Measurements from ENCODE around the gene RTRAF. TPM values are rescaled to one million over a fixed set of nuclear protein-coding genes. Genes with fewer than 3 reads are reported as not detected.

Gene RTRAF
- total and polyA plus RNA-seq, 2 of the 8 experiments (the other 6 are each of a cell fraction or from before 2014, with no cell fraction given) = 149 to 359 TPM

DNA sequence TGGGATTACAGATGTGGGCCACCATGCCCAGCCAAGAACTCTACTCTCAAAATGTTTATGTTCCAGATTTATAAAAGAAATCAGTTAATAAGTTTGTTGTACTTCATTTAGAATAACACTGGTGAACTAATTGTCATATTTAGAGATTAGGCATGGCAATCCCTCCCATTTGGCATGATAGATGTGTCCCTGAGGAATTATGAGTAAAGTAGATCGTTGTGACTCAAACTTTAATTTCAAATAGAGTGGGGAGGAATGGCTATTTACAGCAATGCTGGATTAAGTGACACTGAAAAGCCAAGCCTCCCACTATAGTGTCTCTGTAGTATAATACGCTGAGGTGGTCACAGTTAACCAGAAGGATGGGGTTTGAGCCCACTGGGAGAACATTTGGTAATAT lies 39.3 kb upstream of the RTRAF start:
- Histone ChIP-seq H3K79me2 (ENCODE audit: control insufficient read depth in 1 of 2, insufficient read depth in 2 of 2, low read length in 2 of 2) (no peaks in the 10 kb centered on the region), H2BK120ac (replicated peaks; ENCODE audit: low read depth, low read length) (no peak overlapping the region), H3K79me1 (ENCODE audit: low read depth, low read length) (no peaks in the 10 kb centered on the region), H3K9me3 (ENCODE audit: insufficient read depth in 2 of 2, low read depth in 1 of 2, low read length in 1 of 2) (no peaks in the 10 kb centered on the region), H2AK5ac (ENCODE audit: low read depth, low read length) (no peak overlapping the region), H3K4me3 (ENCODE audit: extremely low read depth in 1 of 4, insufficient read depth in 2 of 4, low read depth in 3 of 4, low read length in 4 of 4) (no peak overlapping the region), H3K27me3 (replicated peaks in 1 of 4; ENCODE audit: control insufficient read depth in 3 of 4, extremely low read depth in 1 of 4, insufficient read depth in 3 of 4, low read length in 3 of 4) (no peaks in the 10 kb centered on the region), H3K23me2 (ENCODE audit: low read depth, low read length) (peaks cover 2% of the 10 kb centered on the region; the same call in 1 of the 2 replicates), H2AFZ (ENCODE audit: low read length) (no peak overlapping the region), H2BK20ac (ENCODE audit: low read length) (no peak overlapping the region), H2BK12ac (ENCODE audit: low read depth, low read length) (no peak overlapping the region), H3K9ac (replicated peaks in 1 of 4; ENCODE audit: extremely low read depth in 1 of 4, low read depth in 3 of 4, low read length in 3 of 4) (no peak overlapping the region), H3K14ac (ENCODE audit: insufficient read length) (no peak overlapping the region), H3K56ac (replicated peaks; ENCODE audit: insufficient read length, low read depth, low read length) (no peak overlapping the region), H3K4ac (replicated peaks; ENCODE audit: insufficient read length, low read depth, low read length) (no peak overlapping the region), H2BK5ac (ENCODE audit: low read depth, low read length) (no peak overlapping the region), H3K36me3 (ENCODE audit: control insufficient read depth in 2 of 4, insufficient read depth in 4 of 4, low read length in 3 of 4) (no peaks in the 10 kb centered on the region), H4K91ac (replicated peaks; ENCODE audit: insufficient read length, low read length) (no peak overlapping the region), H2BK15ac (ENCODE audit: low read length) (no peak overlapping the region), H3K23ac (ENCODE audit: insufficient read length) (no peak overlapping the region), H4K5ac (ENCODE audit: insufficient read length, low read depth, low read length) (no peak overlapping the region), H3K18ac (ENCODE audit: extremely low read depth, low read length) (no peak overlapping the region), H3K27ac (ENCODE audit: low read depth, low read length) (no peak overlapping the region), H3K4me1 (replicated peaks in 1 of 4; ENCODE audit: control insufficient read depth in 3 of 4, insufficient read depth in 4 of 4, low read length in 3 of 4) (no peaks in the 10 kb centered on the region), H4K20me1 (replicated peaks in 1 of 2; ENCODE audit: control insufficient read depth in 1 of 2, insufficient read depth in 2 of 2, low read length in 2 of 2) (no peaks in the 10 kb centered on the region), H3K4me2 (ENCODE audit: insufficient read depth in 1 of 2, low read depth in 2 of 2, low read length in 2 of 2) (no peak overlapping the region), H4K8ac (ENCODE audit: extremely low read depth, insufficient read depth, low read length) (no peak overlapping the region)
- DNase-seq (ENCODE audit: low read depth in 1 of 2, low spot score in 2 of 2) (no peak), FAIRE-seq (no peak)
- ChIA-PET CTCF (ENCODE audit: partially characterized antibody) (interaction anchor here (2.2 kb wide), 1 partner anchor 29 kb away, joined by 9 read pairs; no protein-coding TSS in a partner anchor), POLR2A (ENCODE audit: partially characterized antibody) (no interaction called here)
- 92% methylated on average over 2 of the region's 2 CpGs; no CpG with 5 or more reads in 1 of the 2 experiments for WGBS, 2 experiments (ENCODE audit: extremely low coverage in 1 of 2, insufficient coverage in 1 of 2, insufficient read length in 1 of 2, insufficient replicate concordance in 2 of 2, low coverage in 1 of 2, low lambda C conversion rate in 2 of 2, missing lambda C conversion rate in 1 of 2)
- TF ChIP-seq ASH2L (IDR thresholded peaks at IDR 0.05; ENCODE audit: low read length) = no peak
- no peak for TF ChIP-seq CBX8 (IDR thresholded peaks at IDR 0.05; ENCODE audit: borderline replicate concordance, low read depth, low read length)
- no peak for TF ChIP-seq GABPA (IDR thresholded peaks at IDR 0.05; ENCODE audit: borderline replicate concordance, insufficient read depth, low read length)
- TF ChIP-seq SIN3A (conservative IDR thresholded peaks at IDR 0.05 in 1 of 2, IDR thresholded peaks at IDR 0.05 in 1 of 2; ENCODE audit: low read depth in 1 of 2, low read length in 2 of 2) = no peak
- TF ChIP-seq, protein P1, sequence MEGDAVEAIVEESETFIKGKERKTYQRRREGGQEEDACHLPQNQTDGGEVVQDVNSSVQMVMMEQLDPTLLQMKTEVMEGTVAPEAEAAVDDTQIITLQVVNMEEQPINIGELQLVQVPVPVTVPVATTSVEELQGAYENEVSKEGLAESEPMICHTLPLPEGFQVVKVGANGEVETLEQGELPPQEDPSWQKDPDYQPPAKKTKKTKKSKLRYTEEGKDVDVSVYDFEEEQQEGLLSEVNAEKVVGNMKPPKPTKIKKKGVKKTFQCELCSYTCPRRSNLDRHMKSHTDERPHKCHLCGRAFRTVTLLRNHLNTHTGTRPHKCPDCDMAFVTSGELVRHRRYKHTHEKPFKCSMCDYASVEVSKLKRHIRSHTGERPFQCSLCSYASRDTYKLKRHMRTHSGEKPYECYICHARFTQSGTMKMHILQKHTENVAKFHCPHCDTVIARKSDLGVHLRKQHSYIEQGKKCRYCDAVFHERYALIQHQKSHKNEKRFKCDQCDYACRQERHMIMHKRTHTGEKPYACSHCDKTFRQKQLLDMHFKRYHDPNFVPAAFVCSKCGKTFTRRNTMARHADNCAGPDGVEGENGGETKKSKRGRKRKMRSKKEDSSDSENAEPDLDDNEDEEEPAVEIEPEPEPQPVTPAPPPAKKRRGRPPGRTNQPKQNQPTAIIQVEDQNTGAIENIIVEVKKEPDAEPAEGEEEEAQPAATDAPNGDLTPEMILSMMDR (IDR thresholded peaks at IDR 0.05; ENCODE audit: control extremely low read depth in 1 of 3, insufficient read depth in 1 of 3, low read depth in 1 of 3, low read length in 3 of 3) = no peak
- no peak for TF ChIP-seq KDM4A (IDR thresholded peaks at IDR 0.05; ENCODE audit: low read depth, low read length, severe bottlenecking)
- no peak for TF ChIP-seq CHD2 (IDR thresholded peaks at IDR 0.05; ENCODE audit: low read length)
- TF ChIP-seq CREB1 (IDR thresholded peaks at IDR 0.05) = no peak
- TF ChIP-seq SP4 (IDR thresholded peaks at IDR 0.05; ENCODE audit: low read length) = no peak
- TF ChIP-seq BACH1 (IDR thresholded peaks at IDR 0.05; ENCODE audit: low read length) = no peak
- no peak for TF ChIP-seq RAD21 (IDR thresholded peaks at IDR 0.05 in 1 of 2, conservative IDR thresholded peaks at IDR 0.05 in 1 of 2; ENCODE audit: low read depth in 2 of 2, low read length in 2 of 2)
- TF ChIP-seq POLR2A (IDR thresholded peaks at IDR 0.05; ENCODE audit: control extremely low read depth in 1 of 2, low read depth in 2 of 2, low read length in 2 of 2) = no peak
- TF ChIP-seq HDAC6 (IDR thresholded peaks at IDR 0.05; ENCODE audit: low read depth, low read length) = no peak

Data from H1 (cell line).